ENCODE measurements around the gene IDH2. TPM values are rescaled to one million over a fixed set of nuclear protein-coding genes. Genes with fewer than 3 reads are reported as not detected.

The IDH2 gene
- total and polyA plus RNA-seq, 2 of the 13 experiments (the other 11 are each of a cell fraction or from before 2014, with no cell fraction given), result 121 to 145 TPM

- TF ChIP-seq KAT8 (CRISPR knock-in tag; IDR thresholded peaks at IDR 0.05) (0 out of 2 replicates have a peak, but pooled peaks have one; percentile 19), NCOA2 (CRISPR knock-in tag; IDR thresholded peaks at IDR 0.05) (peak; percentile 54; the same call in 1 of the 2 replicates), ELF1 (CRISPR knock-in tag; IDR thresholded peaks at IDR 0.05) (no peak), POGZ (CRISPR knock-in tag; IDR thresholded peaks at IDR 0.05) (0 out of 2 replicates have a peak, but pooled peaks have one; percentile 33), HNF4A (CRISPR knock-in tag; IDR thresholded peaks at IDR 0.05) (peak; percentile 47; the same call in 1 of the 2 replicates), NCOR1 (IDR thresholded peaks at IDR 0.05; ENCODE audit: borderline replicate concordance, low read length) (peak; percentile 63; the same call in 1 of the 2 replicates), LCORL (IDR thresholded peaks at IDR 0.05) (no peak), LCORL (CRISPR knock-in tag; IDR thresholded peaks at IDR 0.05) (peak; percentile 48; the same call in 1 of the 2 replicates), NR2F1 (CRISPR knock-in tag; IDR thresholded peaks at IDR 0.05) (peak in 1 of 2 experiments; percentile 45; a peak in 1 of 4 replicates), ESRRA (CRISPR knock-in tag; IDR thresholded peaks at IDR 0.05; ENCODE audit: low read depth) (peak; percentile 87), CBFB (CRISPR knock-in tag; IDR thresholded peaks at IDR 0.05) (0 out of 2 replicates have a peak, but pooled peaks have one; percentile 58), HDAC2 (CRISPR knock-in tag; IDR thresholded peaks at IDR 0.05) (peak; percentile 32; the same call in 1 of the 2 replicates), GATAD2A (CRISPR knock-in tag; IDR thresholded peaks at IDR 0.05) (peak; percentile 47), RXRB (CRISPR knock-in tag; IDR thresholded peaks at IDR 0.05; ENCODE audit: borderline replicate concordance) (peak; percentile 89), ZNF574 (CRISPR knock-in tag; IDR thresholded peaks at IDR 0.05) (0 out of 2 replicates have a peak, but pooled peaks have one; percentile 12), SOX6 (IDR thresholded peaks at IDR 0.05) (no peak), SOX6 (CRISPR knock-in tag; IDR thresholded peaks at IDR 0.05) (peak; percentile 57), HOXA3 (CRISPR knock-in tag; IDR thresholded peaks at IDR 0.05) (peak; percentile 36; the same call in 1 of the 2 replicates), ZSCAN21 (CRISPR knock-in tag; IDR thresholded peaks at IDR 0.05; ENCODE audit: borderline replicate concordance) (peak; percentile 89), ZMYM2 (CRISPR knock-in tag; IDR thresholded peaks at IDR 0.05) (no peak), TBL1XR1 (IDR thresholded peaks at IDR 0.05; ENCODE audit: borderline replicate concordance, low read length, partially characterized antibody) (peak; percentile 81), CREM (IDR thresholded peaks at IDR 0.05) (peak; percentile 18; the same call in 1 of the 2 replicates), CREM (CRISPR knock-in tag; IDR thresholded peaks at IDR 0.05) (no peak), SOX13 (IDR thresholded peaks at IDR 0.05) (no peak), SOX13 (CRISPR knock-in tag; conservative IDR thresholded peaks at IDR 0.05 in 1 of 2, IDR thresholded peaks at IDR 0.05 in 1 of 2) (peak in 1 of 2 experiments; percentile 55; a peak in 1 of 4 replicates), TFE3 (CRISPR knock-in tag; IDR thresholded peaks at IDR 0.05) (0 out of 2 replicates have a peak, but pooled peaks have one; percentile 23), ZNF772 (CRISPR knock-in tag; IDR thresholded peaks at IDR 0.05) (0 out of 2 replicates have a peak, but pooled peaks have one; percentile 30), ZC3H4 (CRISPR knock-in tag; IDR thresholded peaks at IDR 0.05; ENCODE audit: borderline replicate concordance) (no peak), ZNF580 (CRISPR knock-in tag; IDR thresholded peaks at IDR 0.05; ENCODE audit: borderline replicate concordance, low read depth) (peak; percentile 50; the same call in 1 of the 2 replicates), MIXL1 (CRISPR knock-in tag; IDR thresholded peaks at IDR 0.05) (peak; percentile 70; the same call in 1 of the 2 replicates)
These were observed 6.7 kb downstream of the IDH2 start (continued) for GRCh38 chr15:90095521-90095959.
